GM06990 (cell line): ENCODE data around the gene LGSN.
"Not testable (repeated sequence)": the region's sequence is repeated elsewhere in the genome, so short reads cannot be mapped to it uniquely, and the experiment has no call there.

Source experiments
- DNase-seq: peaks from one replicate; pipeline ENCODE4 v3.0.0-alpha.2; 2011; ENCODE audit not compliant: insufficient read length; ENCODE audit errors: extremely low read depth
- H3K27me3 ChIP-seq: replicated peaks from 2 replicates; pipeline ENCODE4 v1.6.0; 2011; ENCODE audit warnings: low read length; ENCODE audit not compliant: control insufficient read depth, insufficient read depth
- H3K36me3 ChIP-seq: 2 replicates; pipeline ENCODE4 v1.5.1; 2011; ENCODE audit warnings: low read length; ENCODE audit not compliant: control insufficient read depth, insufficient read depth
- H3K4me3 ChIP-seq: replicated peaks from 2 replicates; pipeline ENCODE4 v1.5.1; 2011; ENCODE audit warnings: low read depth, mild to moderate bottlenecking, control low read depth, low read length
- CTCF ChIP-seq: IDR thresholded peaks from 2 replicates; pipeline ENCODE4 v1.5.1; 2011; ENCODE audit warnings: low read length, control low read depth, mild to moderate bottlenecking, inconsistent platforms; ENCODE audit not compliant: insufficient read depth, poor library complexity, severe bottlenecking

The LGSN gene

GRCh38 chr6:63280639-63281180 is 39.1 kb downstream of the LGSN start:
- no peaks in the 10 kb centered on the region for H3K27me3 ChIP-seq
- H3K36me3 ChIP-seq = no peaks in the 10 kb centered on the region
- H3K4me3 ChIP-seq = no peak overlapping the region
- no peak for DNase-seq
- no peak for TF ChIP-seq CTCF

GRCh38 chr6:63278916-63279315 is 40.9 kb downstream of the LGSN start:
- no peaks in the 10 kb centered on the region for H3K27me3 ChIP-seq
- DNase-seq = no peak
- no peaks in the 10 kb centered on the region for H3K36me3 ChIP-seq
- no peak overlapping the region for H3K4me3 ChIP-seq
- no peak for TF ChIP-seq CTCF

- no peak for DNase-seq
- Histone ChIP-seq H3K36me3 (no peaks in the 10 kb centered on the region), H3K27me3 (no peaks in the 10 kb centered on the region), H3K4me3 (no peak overlapping the region)
- no peak for TF ChIP-seq CTCF
These were observed 43.8 kb downstream of the LGSN start for GRCh38 chr6:63275953-63276352.

- not testable (repeated sequence) for H3K4me3 ChIP-seq, H3K27me3 ChIP-seq, DNase-seq, H3K36me3 ChIP-seq
These were observed 44.9 kb downstream of the LGSN start for GRCh38 chr6:63274795-63275430.

- Histone ChIP-seq H3K4me3 (no peak overlapping the region), H3K36me3 (no peaks in the 10 kb centered on the region), H3K27me3 (no peaks in the 10 kb centered on the region)
- TF ChIP-seq CTCF = peak; percentile 19
- no peak for DNase-seq
These were observed 47.4 kb downstream of the LGSN start for GRCh38 chr6:63272397-63272796.

GRCh38 chr6:63269470-63269869 is 50.3 kb downstream of the LGSN start:
- peak; percentile 14 for TF ChIP-seq CTCF
- H3K27me3 ChIP-seq = no peaks in the 10 kb centered on the region
- no peaks in the 10 kb centered on the region for H3K36me3 ChIP-seq
- no peak overlapping the region for H3K4me3 ChIP-seq
- no peak for DNase-seq
